HG03521 (cell line): ENCODE measurements around the gene GGPS1.
"Not testable (repeated sequence)": the region's sequence is repeated elsewhere in the genome, so short reads cannot be mapped to it uniquely, and the experiment has no call there.

ENCODE experiments used
- ATAC-seq: cut with Tn5 transposase; IDR thresholded peaks from one replicate; pipeline ENCODE4 v1.9.1; 2021; ENCODE audit warnings: mild to moderate bottlenecking, moderate library complexity; ENCODE audit not compliant: unreplicated experiment

GGPS1 gene

DNA sequence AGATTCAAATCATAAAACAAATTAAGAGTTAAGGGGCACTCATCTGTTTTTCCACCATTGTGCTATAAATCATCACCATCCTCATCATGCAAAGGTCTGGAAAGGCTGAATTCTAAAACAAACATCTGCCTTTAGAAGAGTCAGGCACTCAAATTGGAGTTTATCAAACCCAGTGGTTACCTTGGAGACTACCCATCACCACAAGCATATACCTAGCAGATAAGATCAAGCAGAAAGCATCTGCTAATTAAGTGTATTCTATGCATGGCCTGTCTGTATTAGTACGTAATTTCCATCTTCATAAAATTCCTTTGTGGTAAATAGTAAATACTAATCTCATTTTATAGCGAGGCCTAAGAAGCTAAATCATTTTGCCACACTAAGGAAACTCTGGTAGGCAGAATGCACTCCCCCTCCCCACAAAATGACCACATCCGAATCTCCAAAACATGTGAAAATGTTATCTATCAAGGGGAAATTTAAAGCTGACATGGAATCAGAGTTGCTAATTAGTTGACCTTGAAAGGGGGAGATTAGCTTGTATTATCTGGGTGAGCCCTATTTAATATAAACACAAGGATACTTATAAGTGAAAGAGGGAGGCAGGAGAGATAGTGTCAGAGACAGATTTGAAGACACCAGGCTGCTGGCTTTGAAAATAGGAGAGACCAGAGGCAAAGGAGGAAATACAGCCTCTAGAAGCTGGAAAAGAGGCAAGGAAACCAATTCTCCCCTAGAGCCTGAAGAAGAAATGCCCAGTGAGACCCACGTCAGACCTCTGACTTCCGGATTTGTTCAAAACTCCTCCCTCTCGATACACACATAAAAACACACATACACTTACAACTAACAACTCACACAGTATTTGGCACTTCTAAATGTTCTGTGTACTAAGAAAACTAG, 23.6 kb upstream of the GGPS1 start:
- ATAC-seq, result no peak

DNA sequence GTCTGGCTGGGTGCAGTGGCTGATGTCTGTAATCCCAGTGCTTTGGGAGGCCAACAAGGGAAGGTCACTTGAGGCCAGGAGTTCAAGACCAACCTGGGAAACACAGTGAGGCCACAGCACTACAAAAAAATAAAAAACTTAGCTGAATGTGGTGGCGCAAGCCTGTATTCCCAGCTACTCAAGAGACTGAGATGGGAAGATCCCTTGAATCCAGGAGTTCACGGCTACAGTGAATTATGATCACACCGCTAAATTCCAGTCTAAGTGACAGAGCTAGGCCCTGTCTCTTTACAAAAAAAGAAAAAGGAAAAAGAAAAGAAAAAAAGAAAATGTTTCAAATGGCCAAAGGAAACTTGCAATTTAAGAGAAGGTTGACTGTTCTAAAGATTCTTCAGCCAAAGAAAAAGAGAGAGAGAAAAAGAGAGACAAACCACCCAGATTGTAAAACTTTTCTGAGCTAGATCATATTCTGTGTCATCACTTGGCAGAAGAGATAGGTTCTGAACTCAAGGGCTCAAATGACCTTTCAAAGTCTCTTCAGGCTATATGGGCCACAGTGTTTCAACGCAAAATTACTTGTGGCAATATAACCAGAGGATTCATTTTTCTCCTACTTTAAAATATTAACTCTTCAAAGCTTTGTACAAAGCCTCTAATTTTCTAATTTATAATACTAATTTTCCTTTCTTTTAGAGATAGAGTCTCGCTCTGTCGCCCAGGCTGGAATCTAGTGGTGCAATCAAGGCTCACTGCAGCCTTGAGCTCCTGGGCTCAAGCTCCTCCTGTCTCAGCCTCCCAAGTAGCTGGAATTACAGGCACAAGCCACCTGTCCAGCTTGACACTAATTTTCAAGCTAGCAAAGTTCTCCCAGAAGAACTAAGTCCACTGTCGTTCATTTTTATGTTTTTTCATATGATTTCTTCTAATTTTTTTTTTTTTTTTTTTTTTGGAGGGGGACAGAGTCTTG, 20.9 kb upstream of the GGPS1 start:
- ATAC-seq, result no peak

DNA sequence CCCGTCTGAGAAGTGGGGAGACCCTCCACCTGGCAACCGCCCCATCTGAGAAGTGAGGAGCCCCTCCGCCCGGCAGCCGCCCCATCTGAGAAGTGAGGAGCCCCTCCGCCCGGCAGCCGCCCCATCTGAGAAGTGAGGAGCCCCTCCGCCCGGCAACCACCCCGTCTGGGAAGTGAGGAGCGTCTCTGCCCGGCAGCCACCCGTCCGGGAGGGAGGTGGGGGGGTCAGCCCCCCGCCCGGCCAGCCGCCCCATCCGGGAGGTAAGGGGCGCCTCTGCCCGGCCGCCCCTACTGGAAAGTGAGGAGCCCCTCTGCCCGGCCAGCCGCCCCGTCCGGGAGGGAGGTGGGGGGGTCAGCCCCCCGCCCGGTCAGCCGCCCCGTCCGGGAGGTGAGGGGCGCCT, 19.2 kb upstream of the GGPS1 start:
- ATAC-seq, result not testable (repeated sequence)

DNA sequence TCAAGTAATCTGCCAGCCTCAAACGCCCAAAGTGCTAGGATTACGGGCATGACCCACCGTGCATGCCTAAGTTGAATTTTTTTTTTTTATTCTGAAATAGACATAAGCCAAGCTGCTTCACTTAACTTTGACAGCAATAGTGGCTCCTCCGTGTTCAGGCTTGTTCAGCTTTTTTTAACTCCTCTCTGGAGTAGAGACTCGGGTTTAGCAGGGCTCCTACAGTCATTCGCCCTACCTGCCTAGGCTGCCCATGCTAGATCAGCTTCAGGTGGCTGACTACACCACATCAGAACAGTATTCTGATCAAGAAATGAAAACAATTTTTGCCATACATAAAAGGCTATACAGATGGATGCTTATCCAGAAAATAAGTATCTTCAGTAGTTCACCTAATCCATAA, 15.1 kb upstream of the GGPS1 start:
- ATAC-seq, result no peak

DNA sequence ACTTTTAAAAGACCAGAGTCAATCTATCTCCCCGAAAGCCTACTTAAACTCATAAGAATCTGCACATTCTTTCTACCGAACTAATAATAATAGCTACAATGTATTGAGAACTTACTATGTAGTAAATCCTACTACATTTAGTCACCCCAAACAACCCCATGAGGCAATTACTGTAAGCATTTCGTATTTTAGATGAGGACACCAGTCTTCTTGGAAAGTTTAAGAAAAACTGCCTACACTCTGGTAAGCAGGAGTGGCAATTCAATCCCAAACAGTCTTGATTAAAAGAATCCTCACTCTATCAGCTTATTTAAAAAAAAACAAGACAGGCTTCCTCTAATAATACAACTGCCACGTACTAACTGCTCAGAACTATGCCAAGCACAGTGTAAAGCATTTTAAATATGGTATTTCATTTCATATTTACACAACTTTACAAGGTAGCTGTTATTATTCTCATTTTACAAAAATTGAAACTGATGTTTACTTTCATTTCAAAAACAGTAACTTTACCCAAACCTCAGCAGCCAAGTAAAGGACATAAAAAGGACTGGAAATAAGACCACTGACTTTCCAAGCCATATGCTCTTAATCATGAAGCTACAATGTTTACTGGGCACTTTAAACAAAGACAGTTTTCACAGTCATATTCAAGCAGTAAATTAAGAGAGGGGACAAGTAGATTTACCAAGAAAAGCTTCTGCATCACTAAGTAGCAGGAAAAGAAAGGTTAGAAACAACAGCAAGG, 14.3 kb upstream of the GGPS1 start:
- no peak for ATAC-seq

DNA sequence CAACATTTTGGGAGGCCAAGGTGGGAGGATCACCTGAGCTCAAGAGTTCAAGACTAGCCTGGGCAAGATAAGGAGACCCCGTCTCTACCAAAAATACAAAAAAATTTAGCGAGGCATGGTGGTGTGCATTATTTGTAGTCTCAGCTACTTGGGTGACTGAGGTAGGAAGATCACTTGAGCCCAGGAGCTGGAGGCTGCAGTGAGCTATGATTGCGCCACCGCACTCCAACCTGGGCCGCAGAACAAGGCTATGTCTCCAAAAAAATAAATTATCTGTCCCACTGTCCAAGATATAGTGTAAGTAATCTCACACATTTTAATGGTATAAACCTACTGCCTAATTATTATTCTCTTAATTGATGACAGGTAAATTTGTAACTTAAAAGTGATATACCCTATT, 13.2 kb upstream of the GGPS1 start:
- no peak for ATAC-seq

DNA sequence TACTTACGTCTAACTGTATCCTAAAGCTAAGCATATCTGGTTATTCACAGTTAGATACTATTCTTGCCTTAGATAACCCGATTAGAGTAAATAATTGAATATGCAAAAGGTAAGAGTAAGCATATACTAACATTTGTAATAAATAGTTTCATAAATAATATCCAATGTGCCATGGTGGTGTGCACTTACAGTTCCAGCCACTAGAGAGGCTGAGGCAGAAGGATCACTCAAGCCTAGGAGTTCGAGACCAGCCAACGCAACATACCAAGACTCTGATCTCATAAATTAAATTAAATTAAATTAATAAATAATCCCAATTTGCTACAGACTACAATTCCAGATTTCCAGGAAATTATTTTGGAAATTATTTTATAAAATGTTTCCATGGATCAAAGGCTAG, 12.6 kb upstream of the GGPS1 start:
- no peak for ATAC-seq

DNA sequence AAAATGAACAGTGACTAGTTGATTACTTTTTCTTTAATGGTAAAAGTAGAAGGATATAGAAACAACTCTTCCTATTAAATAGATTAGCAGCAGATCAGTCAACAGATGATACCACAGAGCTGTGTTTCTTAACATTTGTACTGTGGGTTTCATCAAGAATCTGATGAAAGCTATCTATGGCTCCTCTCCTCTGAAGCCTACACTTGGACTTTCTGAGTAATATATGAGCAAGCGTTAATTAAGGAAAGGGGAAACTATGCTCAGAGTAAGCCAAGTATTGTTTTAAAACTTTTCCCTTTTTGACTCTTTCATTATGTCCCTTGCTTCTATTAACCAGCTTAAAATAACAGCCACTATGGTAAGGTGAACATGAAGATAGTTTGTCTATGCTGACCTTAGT, 11.2 kb upstream of the GGPS1 start:
- no peak for ATAC-seq

DNA sequence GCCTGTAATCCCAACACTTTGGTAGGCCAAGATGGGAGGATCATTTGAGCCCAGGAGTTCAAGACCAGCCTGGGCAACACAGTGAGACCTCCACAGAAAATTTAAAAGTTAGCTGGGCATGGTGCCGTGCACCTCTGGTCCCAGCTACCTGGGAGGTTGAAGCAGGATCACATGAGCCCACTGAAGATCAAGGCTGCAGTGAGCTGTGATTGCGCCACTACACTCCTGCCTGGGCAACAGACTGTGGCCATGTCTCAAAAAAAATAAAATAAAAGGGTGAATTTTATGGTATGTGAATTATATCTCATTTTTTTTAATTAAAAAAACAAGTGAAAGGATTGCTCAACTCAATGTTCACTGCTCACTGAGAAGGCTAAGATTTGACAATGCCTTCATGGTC, 9.1 kb upstream of the GGPS1 start:
- no peak for ATAC-seq

DNA sequence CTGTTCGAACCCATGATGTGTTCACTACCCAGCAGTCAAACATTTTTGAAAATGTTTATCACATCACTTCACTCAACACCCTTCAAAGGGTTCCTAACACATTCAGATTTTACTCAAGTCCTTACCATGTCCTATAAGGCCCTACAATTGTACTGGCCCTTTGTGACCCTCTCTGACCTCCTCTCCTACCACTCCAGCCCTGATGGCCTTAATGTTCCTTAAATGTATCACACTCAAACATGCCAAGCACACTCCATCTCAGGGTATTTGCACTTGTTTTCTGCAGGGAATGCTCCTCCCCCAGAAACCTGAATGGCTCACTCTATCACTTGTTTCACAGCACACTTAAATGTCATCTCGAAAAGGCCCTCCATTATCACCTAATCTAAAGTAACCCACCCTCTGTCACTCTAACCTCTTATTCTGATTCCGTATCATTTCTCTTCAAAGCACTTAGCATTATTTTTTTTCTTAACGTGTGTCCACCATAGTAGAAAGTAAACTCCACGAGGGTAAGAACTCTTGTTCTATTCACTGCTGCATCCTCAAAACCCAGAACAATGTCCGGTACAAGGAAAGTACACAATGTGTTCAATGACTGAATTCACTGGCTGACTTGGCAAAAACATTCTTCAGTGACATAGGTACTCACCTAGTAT, 7.7 kb upstream of the GGPS1 start:
- ATAC-seq, result no peak

DNA sequence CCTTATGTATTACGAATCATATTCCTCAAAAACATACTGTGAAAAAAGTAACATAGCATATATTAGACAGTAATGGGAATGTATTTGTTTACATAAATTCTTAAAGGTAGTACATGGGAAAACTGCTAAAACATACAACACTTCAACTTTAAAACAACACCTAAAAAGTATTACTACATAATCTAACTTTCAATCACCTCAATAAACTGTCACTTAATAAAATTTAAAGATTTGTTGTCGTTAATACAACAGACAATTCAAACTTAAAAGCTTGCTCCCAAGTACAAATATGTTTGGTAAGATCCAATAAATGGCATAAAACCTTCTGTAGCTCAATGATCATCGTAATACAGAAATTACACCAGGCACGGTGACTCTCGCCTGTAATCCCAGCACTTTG, 4.1 kb upstream of the GGPS1 start:
- ATAC-seq, result no peak

DNA sequence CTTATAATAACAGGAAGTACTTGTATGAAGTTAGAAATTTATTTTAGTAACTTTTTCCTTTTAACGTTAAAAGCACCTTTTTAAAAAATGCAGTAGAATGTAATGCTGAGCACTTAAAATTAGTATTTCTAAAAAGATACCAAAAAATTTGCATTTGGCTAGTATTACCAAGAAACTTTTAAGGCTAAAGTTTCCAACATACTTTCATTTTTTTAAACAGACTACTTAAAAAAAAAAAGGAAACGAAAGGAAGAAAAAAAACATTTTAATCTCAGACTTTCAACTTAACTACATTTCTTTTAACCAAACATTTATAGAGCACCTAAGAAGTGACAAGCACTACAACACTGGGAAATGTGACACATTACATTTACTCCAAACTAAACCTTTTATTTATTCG, 3.2 kb upstream of the GGPS1 start:
- ATAC-seq, result no peak

DNA sequence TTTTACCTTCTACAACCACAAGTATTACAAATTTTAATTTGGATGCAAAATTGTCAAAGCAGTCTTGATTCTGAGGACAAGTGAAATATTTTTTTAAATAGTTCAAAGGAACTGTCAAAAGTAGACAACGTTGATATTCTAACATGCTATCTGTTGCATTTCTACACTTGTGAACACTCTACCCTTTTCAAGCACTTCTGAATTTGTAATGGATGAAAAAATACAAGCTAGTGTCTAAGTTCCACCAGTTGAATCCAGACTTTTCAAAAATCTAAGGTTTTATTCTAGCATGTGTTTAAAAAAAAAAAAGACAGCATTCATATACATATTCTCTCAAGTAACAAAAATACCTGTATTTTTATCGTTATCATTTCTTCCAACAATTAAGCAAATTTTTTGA, 2.5 kb upstream of the GGPS1 start:
- ATAC-seq, result no peak

DNA sequence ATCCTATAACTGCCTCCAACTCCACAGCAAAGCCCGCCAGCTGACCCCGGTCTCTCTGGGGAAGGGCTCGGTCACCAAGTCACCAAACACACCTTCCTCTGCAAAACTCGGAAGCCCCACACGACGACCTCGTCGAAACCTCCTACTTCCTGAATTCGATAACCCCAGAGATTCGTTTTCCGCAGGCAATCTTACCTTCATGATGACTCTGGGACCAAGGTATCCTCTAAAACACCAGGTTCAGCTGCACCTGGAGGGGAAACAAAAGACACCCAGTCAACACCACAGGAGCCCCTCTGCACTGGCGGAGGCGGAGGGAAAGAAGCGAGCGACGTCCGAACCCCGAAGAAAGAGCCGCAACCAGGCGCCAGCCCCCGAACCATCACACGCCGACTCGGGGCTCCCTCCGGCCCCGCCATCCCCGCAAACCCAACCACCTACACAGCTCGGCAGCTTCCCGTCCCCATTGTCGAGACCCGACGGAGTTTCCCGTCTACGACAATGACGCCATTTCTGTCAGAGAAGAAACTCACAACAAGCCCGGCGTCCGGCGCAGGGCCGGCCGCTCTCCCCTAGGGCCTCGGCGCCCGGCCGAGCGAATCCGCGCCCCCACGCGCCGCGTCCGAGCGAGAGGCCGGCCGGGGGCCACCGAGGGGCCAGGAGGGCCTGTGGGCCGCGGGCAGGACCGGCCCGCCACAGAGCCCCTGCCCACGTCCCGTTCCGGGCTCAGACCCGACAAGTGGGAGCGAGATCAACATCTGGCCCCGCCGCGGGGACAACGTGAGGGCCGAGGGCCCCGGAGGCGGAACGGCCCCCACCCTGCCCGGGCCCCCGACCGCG, 1.4 kb upstream of the GGPS1 start:
- ATAC-seq, result no peak

DNA sequence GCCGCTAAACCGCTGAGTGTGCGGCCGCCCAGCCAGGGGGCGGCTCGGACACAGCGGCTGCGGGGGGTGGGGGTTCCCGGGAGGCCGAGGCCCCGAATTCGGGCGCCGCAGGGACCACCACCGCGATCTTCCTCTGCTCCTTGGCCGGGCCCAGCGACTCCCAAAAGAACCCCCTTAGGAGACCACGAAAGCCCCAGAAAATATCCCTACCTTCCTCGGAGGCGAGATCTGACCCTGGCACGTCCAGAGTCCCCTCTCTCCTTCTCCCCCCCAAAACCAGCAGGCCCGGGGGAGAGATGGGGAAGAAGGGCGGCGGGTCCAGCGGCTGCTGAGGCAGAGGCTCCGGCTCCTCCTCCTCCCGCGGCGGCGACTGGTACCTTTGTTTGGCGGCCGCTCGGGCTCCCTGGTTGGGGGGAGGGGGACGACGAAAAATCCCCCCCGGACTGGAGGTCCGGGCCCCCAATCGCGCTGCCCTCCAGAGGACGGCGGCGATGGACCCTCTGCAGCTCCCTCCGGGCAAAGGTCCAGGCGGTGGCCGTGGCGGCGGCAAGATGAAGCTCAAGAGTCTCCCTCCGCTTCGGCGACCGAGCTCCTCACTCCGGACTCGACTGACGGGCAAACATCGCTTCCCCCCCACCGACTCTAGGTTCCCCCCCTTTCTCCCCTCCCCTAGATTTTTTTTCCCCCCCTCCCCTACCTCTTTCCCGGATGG, 655 bp upstream of the GGPS1 start, which contains the start of gene ARID4B:
Gene ARID4B (minus strand): TSS at position 621 of the 712 bp plus-strand sequence. CDS start 1,260 bp downstream, outside the sequence.
- peak; percentile 2 for ATAC-seq

DNA sequence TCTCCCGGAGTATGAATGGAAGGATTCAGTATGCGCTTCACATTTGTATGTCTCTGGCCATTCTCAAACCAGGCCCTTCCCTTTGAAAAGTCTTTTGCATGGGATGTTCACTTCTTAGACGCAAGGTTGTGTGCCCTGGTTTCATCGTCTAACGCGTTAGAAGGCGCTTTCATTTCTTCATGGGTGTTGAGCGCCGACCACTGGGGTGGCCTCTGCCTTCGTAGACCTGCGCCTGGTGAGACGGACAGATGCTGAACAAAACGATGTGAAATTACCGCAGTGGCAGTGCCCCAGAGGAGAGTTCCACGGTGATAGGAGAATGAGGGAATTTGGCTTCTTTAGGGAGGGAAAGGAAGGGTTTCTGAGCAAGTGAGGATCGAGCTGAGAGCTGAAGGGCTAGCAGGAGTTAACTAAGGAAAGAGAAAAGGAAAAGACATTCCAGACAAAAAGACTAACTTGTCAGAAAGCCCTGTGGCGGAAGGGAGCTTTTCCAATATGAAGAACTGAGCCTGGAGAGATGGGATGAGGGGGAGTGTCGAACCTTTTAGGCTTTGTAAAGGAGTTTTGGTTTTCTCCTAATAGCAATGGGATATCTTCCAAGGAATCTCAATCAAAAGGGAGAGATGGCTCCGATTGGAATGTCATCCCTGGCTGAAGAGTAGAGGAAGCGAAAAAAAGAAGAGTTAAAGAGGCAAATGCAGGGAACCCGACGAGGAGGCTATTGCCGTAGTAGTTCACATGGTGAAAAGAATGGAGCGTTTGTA, 951 bp downstream of the GGPS1 start:
- peak; percentile 19 for ATAC-seq

DNA sequence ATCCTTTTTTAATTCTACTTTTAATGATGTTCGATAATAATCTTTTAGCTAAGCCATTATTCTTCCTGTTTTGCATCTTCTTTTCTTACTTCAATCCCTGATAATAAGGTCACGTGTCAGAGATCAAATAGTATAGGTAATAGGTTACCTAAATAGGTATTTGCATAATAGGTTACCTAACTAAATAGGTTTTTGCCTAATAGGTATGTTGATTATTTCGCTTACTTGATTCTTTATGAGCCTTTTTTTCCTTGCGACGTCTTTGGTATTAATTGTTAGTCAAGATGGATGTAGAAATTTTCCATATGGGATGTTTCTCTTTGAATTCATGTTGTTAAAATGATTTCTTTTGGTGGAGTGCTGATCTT, 2.5 kb downstream of the GGPS1 start:
- ATAC-seq, result no peak

DNA sequence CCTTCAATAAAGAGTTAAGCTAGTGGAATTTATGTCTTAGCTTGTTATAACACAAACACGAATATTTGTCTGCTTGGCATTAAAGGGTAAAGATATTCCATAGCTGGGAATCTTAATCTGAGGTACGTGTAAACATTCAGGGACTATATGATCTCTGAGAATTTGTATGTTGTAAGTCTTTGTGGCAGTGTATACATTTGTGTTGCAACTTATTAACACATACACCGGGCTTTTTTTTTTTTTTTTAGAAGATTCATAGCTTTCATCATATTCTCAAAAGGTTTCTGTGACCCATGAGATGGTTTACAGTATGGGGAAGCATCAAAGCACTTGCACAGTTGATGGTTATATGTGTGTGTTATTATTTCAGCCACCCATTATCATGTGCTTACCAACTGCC, 3.0 kb downstream of the GGPS1 start:
- no peak for ATAC-seq
